ENCODE measurements around the gene KBTBD13.
"Not testable (repeated sequence)": the region's sequence is repeated elsewhere in the genome, so short reads cannot be mapped to it uniquely, and the experiment has no call there.

KBTBD13 gene

GRCh38 chr15:65085207-65085753 is 8.7 kb downstream of the KBTBD13 start:
- no peak for DNase-seq (ENCODE audit: low read depth)

DNA sequence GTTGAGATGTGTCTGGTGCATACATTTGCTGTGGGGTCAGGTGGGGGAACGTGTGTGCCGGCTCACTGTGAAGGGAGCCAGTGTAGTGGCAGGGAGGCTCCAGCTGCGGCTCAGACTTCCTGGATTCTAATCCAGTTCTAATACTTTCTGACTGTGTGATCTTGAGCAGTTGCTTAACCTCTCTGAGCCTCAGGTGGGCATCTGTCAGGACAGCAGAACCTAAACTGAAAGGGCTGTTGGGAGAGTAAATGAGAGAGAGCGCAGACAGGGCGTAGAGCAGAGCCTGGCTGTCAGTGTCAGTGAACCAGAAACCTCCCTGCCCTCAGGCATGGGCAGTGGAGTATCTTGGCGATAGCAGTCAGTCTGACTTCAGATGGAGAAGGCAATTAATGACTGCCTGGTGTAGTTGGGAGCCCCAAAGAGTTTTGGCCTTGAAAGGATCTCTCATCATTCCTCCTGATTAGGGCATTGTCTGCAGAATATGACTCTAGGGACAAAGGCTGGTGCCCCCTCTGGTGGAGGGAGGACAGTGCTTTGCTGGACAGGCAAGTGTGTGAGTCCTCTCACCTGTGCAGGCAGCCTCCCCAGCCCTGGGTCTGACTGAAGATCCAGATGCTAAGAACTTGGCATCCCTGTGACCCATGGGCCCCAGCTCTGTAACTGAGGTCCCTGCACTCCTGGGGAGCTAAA is 9.6 kb downstream of the KBTBD13 start:
- DNase-seq (ENCODE audit: low read depth): no peak
- no peak overlapping the region for H3K4me3 ChIP-seq (ENCODE audit: low read depth, low read length)

More at GRCh38 chr15:65085207-65085753, 8.7 kb downstream of the KBTBD13 start:
- no peak overlapping the region for H3K4me3 ChIP-seq (ENCODE audit: low read depth, low read length)

DNA sequence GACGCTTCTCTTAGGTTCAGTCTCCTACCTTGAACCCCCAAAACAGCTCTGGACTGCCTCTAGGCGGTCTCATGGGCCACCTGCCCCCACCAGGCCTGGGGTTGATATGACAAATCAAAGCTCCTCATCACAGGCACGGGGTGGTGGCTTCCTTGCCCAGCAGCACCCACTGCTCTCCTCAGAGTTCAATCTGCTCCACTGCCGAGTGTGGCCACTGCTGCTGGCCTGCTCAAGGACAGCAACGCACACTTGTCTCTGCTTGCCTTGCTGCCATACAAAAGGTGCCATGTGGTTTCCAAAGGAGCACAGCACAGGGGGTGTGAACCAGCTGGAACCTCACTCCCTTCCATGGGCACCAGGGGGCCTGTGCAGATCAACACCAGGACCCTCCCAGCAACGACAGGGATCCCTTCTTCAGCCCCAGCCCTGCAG is 10.2 kb downstream of the KBTBD13 start:
- H3K4me3 ChIP-seq (ENCODE audit: low read depth, low read length): no peak overlapping the region
- no peak for DNase-seq (ENCODE audit: low read depth)

- no peak overlapping the region for H3K4me3 ChIP-seq (ENCODE audit: low read depth, low read length)
- DNase-seq (ENCODE audit: low read depth): no peak
These were observed 10.9 kb downstream of the KBTBD13 start for GRCh38 chr15:65087411-65087810.

DNA sequence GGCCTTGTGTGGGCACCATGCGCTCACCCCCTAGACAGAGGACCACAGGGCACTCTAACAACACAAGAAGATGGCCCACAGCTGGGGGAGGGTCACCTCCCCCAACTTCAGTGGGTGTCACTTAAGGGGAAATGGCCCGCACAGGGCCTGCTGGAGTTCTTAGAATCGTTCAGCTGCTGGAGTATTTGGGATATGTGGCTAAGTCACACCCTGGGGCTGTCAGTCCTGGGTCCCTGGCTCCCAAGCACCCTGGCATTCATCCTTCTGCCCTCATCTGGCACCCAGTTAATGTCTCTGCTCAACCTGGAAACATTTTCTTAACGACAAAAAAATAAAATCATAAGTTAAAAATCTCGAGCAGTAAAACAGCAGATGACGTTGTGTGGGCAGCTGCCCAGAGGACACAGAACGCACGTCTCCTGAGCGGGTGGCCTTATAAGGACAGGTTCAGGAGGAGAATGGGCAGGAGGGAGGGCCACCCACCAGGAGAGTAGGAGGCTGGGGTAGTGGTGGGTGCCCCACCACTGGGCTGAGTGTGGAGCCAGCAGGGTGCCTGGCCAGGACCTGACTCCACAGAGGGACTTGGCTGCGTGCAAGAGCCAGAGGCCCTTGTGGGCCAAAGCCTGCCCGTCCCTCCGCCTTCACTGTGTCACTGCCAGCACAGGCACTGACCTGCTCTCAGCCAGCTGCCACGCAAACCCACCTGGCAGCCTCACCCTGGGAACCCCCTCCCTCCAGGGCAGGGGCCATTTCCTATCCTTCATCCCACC is 11.5 kb downstream of the KBTBD13 start:
- no peak overlapping the region for H3K4me3 ChIP-seq (ENCODE audit: low read depth, low read length)
- DNase-seq (ENCODE audit: low read depth): no peak

GRCh38 chr15:65088643-65089021 is 12.1 kb downstream of the KBTBD13 start:
- no peak for DNase-seq (ENCODE audit: low read depth)
- H3K4me3 ChIP-seq (ENCODE audit: low read depth, low read length): no peak overlapping the region

GRCh38 chr15:65089206-65089824 is 12.8 kb downstream of the KBTBD13 start:
- H3K4me3 ChIP-seq (ENCODE audit: low read depth, low read length): no peak overlapping the region
- no peak for DNase-seq (ENCODE audit: low read depth)

DNA sequence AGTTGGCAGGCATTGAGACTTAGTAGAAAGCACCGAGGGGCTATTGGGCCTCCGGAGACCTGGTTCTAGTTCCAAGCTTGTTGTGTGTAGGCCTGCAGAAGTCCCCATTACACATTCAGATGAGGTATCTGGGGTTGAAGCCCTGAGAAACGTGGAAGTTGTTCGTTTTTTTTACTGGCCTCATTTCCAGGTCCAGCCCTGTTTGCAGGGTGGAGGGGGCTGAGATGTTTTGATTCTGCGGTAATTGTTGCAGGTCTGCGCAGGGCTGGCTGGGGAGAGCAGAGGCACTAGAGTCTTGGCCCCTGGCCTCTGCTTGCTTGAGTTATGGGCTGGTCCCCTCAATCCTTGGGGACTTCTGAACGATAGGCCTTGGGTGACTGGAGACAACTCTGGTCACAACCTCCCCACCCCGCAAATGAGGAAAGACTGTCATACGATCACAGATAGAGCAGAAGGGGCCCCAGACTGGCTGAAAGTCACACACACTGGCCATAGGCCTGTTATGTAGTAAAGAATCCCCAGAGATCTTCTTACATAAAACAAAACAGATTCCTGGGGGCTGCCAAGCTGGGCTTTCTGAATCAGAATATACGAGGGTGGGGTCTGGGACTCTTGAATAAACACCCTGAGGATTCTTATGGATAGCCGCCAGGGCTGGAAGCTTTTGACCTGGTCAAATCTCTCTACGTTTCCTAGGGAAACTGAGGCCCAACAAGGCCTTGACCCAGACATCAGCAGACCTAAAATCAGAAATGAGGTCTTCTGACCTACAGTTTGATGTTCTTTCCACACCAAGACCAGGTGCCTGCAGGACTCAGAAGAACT is 15.6 kb downstream of the KBTBD13 start:
- no peak overlapping the region for H3K4me3 ChIP-seq (ENCODE audit: low read depth, low read length)
- DNase-seq (ENCODE audit: low read depth): no peak

DNA sequence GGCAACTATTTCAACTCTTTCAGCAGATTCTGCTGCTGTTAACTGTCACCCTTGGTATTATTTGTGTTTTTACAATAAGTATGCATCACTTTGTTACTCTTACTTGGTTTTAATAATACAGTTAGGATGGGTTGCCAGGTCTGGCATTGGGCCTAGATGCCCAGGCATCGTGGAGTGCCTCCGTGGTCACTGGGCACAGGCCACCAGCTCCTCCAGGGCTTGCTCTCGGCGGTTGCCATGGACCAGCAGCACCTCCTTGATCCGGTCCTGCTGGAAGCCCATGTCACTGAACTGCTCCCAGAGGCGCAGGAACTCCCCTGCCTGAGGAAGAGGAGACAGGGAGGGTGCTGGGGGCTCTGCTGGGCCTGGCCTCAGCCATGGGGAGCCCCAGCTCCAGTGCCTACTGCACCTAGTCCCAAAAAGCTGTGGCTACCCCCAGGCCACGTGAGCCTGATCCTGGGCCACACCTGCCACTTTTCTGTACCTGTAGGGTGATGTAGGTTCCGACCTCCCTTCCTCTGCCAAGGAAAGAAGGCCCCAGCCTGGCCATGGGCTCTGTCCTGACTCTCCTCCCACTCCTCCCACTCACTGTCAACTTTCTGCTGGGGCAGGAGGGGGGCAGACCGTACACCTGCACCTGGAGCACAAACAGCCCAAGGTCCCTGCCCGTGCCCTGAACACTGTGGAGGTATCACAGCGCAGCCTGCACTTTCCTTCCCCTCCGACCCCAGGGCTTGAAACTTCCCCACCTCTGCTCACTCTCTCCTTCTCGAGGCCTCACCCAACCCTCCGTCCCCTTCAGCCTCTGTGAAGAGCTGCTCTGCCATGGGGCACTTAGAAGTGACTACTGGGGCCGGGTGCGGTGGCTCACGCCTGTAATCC is 16.6 kb downstream of the KBTBD13 start:
- no peak overlapping the region for H3K4me3 ChIP-seq (ENCODE audit: low read depth, low read length)
- DNase-seq (ENCODE audit: low read depth): no peak

GRCh38 chr15:65093793-65094170 is 17.2 kb downstream of the KBTBD13 start:
- H3K4me3 ChIP-seq (ENCODE audit: low read depth, low read length); DNase-seq (ENCODE audit: low read depth): not testable (repeated sequence)

- no peak overlapping the region for H3K4me3 ChIP-seq (ENCODE audit: low read depth, low read length)
- no peak for DNase-seq (ENCODE audit: low read depth)
These were observed 17.9 kb downstream of the KBTBD13 start for GRCh38 chr15:65094294-65094995.

GRCh38 chr15:65095011-65095746 is 18.6 kb downstream of the KBTBD13 start:
- no peak overlapping the region for H3K4me3 ChIP-seq (ENCODE audit: low read depth, low read length)
- no peak for DNase-seq (ENCODE audit: low read depth)

DNA sequence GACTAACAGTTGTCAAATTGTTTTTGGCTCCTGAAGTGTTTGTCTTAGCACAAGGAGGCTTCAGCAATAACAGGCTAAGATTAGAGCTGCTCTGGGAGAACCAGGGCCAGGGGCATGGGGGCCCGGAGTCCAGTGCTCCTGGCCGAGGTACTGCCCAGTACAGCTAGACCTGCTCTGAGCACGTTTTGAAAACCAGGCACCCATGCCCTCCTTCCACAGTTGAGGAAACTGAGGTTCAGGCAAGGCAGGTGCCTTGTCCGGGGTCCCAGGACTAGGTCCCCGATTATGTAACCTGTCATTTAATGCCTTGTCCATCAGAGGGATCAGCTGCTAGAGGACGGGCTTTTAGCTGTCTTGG is 19.2 kb downstream of the KBTBD13 start:
- no peak overlapping the region for H3K4me3 ChIP-seq (ENCODE audit: low read depth, low read length)
- DNase-seq (ENCODE audit: low read depth): no peak

- H3K4me3 ChIP-seq (ENCODE audit: low read depth, low read length): no peak overlapping the region
- no peak for DNase-seq (ENCODE audit: low read depth)
These were observed 20.2 kb downstream of the KBTBD13 start for GRCh38 chr15:65096481-65097385.

GRCh38 chr15:65097651-65098263 is 21.2 kb downstream of the KBTBD13 start:
- no peak for DNase-seq (ENCODE audit: low read depth)
- H3K4me3 ChIP-seq (ENCODE audit: low read depth, low read length): no peak overlapping the region

DNA sequence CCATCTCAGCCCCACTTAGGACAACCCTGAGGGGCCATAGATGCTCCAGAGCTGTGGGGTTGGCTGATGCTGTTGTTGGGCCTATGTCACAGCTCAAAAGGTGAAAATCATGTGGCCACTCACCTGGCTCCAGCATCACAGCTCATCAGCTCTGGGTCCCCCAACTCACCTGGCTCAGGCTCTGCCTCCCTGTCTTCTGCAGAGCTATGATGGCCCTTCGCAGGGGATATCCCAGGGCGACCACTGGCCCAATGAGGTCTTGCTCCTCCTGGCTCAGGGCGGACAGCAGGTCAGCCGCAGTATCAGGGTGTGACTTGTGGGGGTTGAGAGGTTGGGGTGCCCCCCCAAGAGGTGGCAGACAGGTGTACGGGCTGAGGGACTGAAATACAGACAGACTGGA is 22.8 kb downstream of the KBTBD13 start:
- DNase-seq (ENCODE audit: low read depth): no peak

More for the DNA sequence above, 22.8 kb downstream of the KBTBD13 start:
- no peak overlapping the region for H3K4me3 ChIP-seq (ENCODE audit: low read depth, low read length)

Measured in skeletal muscle cell (primary cell).